GM12878 (cell line): ENCODE results near the gene DENND1C. TPM values are rescaled to one million over a fixed set of nuclear protein-coding genes. Genes with fewer than 3 reads are reported as not detected.

ENCODE experiments used
- ATAC-seq: fragments of 200-7000 bp; cut with Tn5 transposase; 3 replicates; pipeline ENCODE4 v1.9.1; 2020; ENCODE audit warnings: mild to moderate bottlenecking, moderate library complexity
- BruUV-seq: library from RNA; stranded (reverse); fragments of 400-500 nt; replicated peaks from 2 replicates; lab custom pipeline; 2021; lab: Mats Ljungman, UMichigan
- CTCF ChIA-PET: fragments of 300-600 bp; sonication (Branson Sonifier 250); formaldehyde crosslinking; extraction: SDS; loops from one replicate; lab custom pipeline; 2021; ENCODE audit warnings: inconsistent platforms; lab: Yijun Ruan, JAX
- POLR2A ChIA-PET: fragments of 350-600 bp; formaldehyde crosslinking; extraction: SDS; loops from one replicate; lab custom pipeline; 2021; ENCODE audit warnings: inconsistent platforms; lab: Charles Lee
- RAD21 ChIA-PET: fragments of 300-600 bp; sonication (Branson Sonifier 250); formaldehyde crosslinking; loops from one replicate; lab custom pipeline; 2023; ENCODE audit warnings: antibody characterized with exemption; ENCODE audit not compliant: unreplicated experiment; lab: Charles Lee
- SMC1A ChIA-PET: fragments of 300-600 bp; sonication (Branson Sonifier 250); formaldehyde crosslinking; loops from one replicate; lab custom pipeline; 2023; ENCODE audit not compliant: unreplicated experiment, uncharacterized antibody; lab: Charles Lee
- DNase-seq: peaks from one replicate; pipeline ENCODE4 v3.0.0-alpha.2; 2011; ENCODE audit warnings: low read depth, low spot score
- FAIRE-seq: peaks from 3 replicates; lab custom pipeline; 2011; peaks lifted over from hg19 to GRCh38; lab: Jason Lieb, UNC
- H2AFZ ChIP-seq: 2 replicates; pipeline ENCODE4 v1.6.0; 2011; ENCODE audit warnings: low read depth, low read length, control low read depth; ENCODE audit not compliant: control insufficient read depth
- H3K27ac ChIP-seq: 2 replicates; pipeline ENCODE4 v1.5.1; 2011; ENCODE audit warnings: control low read depth; ENCODE audit not compliant: control insufficient read depth, insufficient read depth
- H3K27me3 ChIP-seq, 2 experiments: replicated peaks in 1 of 2; 2 replicates each; pipeline versions ENCODE4 v1.6.0 to v1.6.1; 2011; ENCODE audit warnings: low read length in 1 of 2; ENCODE audit not compliant: control insufficient read depth in 2 of 2, insufficient read depth in 2 of 2
- H3K36me3 ChIP-seq, 2 experiments: 2 replicates each; pipeline ENCODE4 v1.5.1; 2011; ENCODE audit warnings: low read length in 1 of 2; ENCODE audit not compliant: control insufficient read depth in 2 of 2, insufficient read depth in 2 of 2
- H3K4me1 ChIP-seq: 2 replicates; pipeline ENCODE4 v1.6.1; 2011; ENCODE audit warnings: mild to moderate bottlenecking, low read length, moderate library complexity, mixed read lengths; ENCODE audit not compliant: control insufficient read depth, insufficient read depth
- H3K4me2 ChIP-seq: 2 replicates; pipeline ENCODE4 v1.6.0; 2011; ENCODE audit warnings: control low read depth; ENCODE audit not compliant: control insufficient read depth, insufficient read depth
- H3K4me3 ChIP-seq: fragments of 200-600 bp; sonication (generic); 2 replicates; pipeline ENCODE4 v1.5.1; 2016
- H3K79me2 ChIP-seq: 2 replicates; pipeline ENCODE4 v1.6.0; 2011; ENCODE audit warnings: low read length; ENCODE audit not compliant: control insufficient read depth, insufficient read depth
- H3K9ac ChIP-seq: 2 replicates; pipeline ENCODE4 v1.8.0; 2011; ENCODE audit warnings: low read length, control low read depth, mixed read lengths; ENCODE audit not compliant: control insufficient read depth, insufficient read depth
- H3K9me3 ChIP-seq: replicated peaks from 3 replicates; pipeline ENCODE4 v1.5.1; 2011; ENCODE audit warnings: mild to moderate bottlenecking, low read length; ENCODE audit not compliant: control insufficient read depth, insufficient read depth
- H4K20me1 ChIP-seq: 2 replicates; pipeline ENCODE4 v1.6.0; 2011; ENCODE audit not compliant: control insufficient read depth, insufficient read depth
- BRCA1 ChIP-seq: IDR thresholded peaks from 2 replicates; pipeline ENCODE4 v1.6.1; 2011; ENCODE audit warnings: low read depth, low read length, improper control_type of control experiment
- EED ChIP-seq: sonication (generic); IDR thresholded peaks from 2 replicates; pipeline ENCODE4 v1.6.1; 2016; ENCODE audit warnings: antibody characterized with exemption, low read depth
- FOXK2 ChIP-seq: fragments of 450-650 bp; IDR thresholded peaks from 2 replicates; pipeline ENCODE4 v1.6.1; 2017; ENCODE audit warnings: mild to moderate bottlenecking, moderate library complexity
- MYB ChIP-seq: fragments of 150-350 bp; IDR thresholded peaks from 2 replicates; pipeline ENCODE4 v1.6.1; 2014; ENCODE audit warnings: mild to moderate bottlenecking, low read depth, low read length, borderline replicate concordance
- NFIC ChIP-seq: IDR thresholded peaks from 2 replicates; pipeline ENCODE4 v1.6.1; 2012; ENCODE audit warnings: low read depth, mild to moderate bottlenecking, inconsistent platforms, low read length, moderate library complexity
- PAX5 ChIP-seq: IDR thresholded peaks from 2 replicates; pipeline ENCODE4 v1.6.1; 2011; ENCODE audit warnings: low read depth, low read length, borderline replicate concordance
- YY1 ChIP-seq: IDR thresholded peaks from 2 replicates; pipeline ENCODE4 v1.6.1; 2011; ENCODE audit warnings: low read depth, mild to moderate bottlenecking, low read length
- ZNF622 ChIP-seq: fragments of 450-650 bp; IDR thresholded peaks from 2 replicates; pipeline ENCODE4 v1.6.1; 2017; ENCODE audit warnings: mild to moderate bottlenecking, inconsistent platforms
- WGBS: methylation state at CpG from one replicate; pipeline ENCODE4 v1.1.6; 2016; ENCODE audit warnings: low lambda C conversion rate; ENCODE audit not compliant: insufficient replicate concordance, insufficient coverage; ENCODE audit errors: missing lambda C conversion rate; 5-methylcytosine and 5-hydroxymethylcytosine counted together
- in situ Hi-C: fragments of 300-500 bp; cut with MboI; formaldehyde crosslinking; loops from 9 replicates; pipeline ENCODE4 v1.14.3; 2018; ENCODE audit warnings: mixed read lengths
- intact Hi-C: fragments of 100-400 bp; cut with micrococcal nuclease; formaldehyde crosslinking; loops from one replicate; pipeline ENCODE4 v1.14.2; 2022; ENCODE audit not compliant: unreplicated experiment
- polyA plus RNA-seq, 11 experiments: library from polyadenylated mRNA; depleted of rRNA in 4 of 11; unstranded in 6 of 11; stranded (reverse) in 5 of 11; fragments of >200 nt; fragmentation: Nextera tagmentation in 4 of 11; fragmentation: Illumina TruSeq in 1 of 11; extraction: Ambion mirVana in 4 of 11; extraction: Trizol in 1 of 11; gene quantifications; 1 replicate in 1 of 11; 2 replicates in 10 of 11; pipeline versions ENCODE4 v1.2.1 to v1.2.3, GENCODE V29; 2011 to 2016; ENCODE audit warnings: inconsistent platforms in 2 of 11, missing spikeins in 2 of 11, low read depth in 1 of 11
- total RNA-seq, 4 experiments: library from RNA; depleted of rRNA in 3 of 4; stranded (reverse); fragments of >200 nt in 3 of 4; fragmentation: Illumina TruSeq in 1 of 4; extraction: Trizol in 1 of 4; gene quantifications; 2 replicates each; pipeline versions ENCODE4 v1.2.1 to v1.2.3, GENCODE V29; 2013 to 2021
- TF ChIP-seq, protein P1 (sequence below): IDR thresholded peaks from 2 replicates; pipeline ENCODE4 v1.6.1; 2012; ENCODE audit warnings: mild to moderate bottlenecking, low read depth, low read length
- TF ChIP-seq, protein P2 (sequence below): fragments of 450-650 bp; IDR thresholded peaks from 2 replicates; pipeline ENCODE4 v1.6.1; 2017; ENCODE audit warnings: antibody characterized with exemption, mild to moderate bottlenecking, moderate library complexity
- TF ChIP-seq, protein P3 (sequence below): fragments of 450-650 bp; IDR thresholded peaks from 2 replicates; pipeline ENCODE4 v1.6.1; 2016; ENCODE audit warnings: mild to moderate bottlenecking

The DENND1C gene
- total and polyA plus RNA-seq, 10 of the 15 experiments (the other 5 are each of a cell fraction or from before 2014, with no cell fraction given) = 2.4 to 54.3 (median 32.7) TPM

DNA sequence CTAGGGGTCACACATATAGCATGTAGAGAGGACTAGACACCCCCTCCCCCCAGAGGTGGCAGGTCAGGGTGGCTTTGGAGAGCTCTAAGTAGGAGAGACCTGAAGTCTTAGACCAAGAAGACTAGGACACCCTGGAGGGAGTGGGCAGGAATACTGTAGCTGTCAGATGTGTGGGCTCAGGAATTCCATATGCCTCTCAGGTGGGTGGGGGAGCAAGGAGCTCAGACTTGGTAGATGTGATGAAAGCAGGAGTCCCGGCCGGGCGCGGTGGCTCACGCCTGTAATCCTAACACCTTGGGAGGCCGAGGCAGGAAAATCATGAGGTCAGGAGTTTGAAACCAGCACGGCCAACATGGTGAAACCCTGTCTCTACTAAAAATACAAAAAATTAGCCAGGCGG is 15.9 kb downstream of the DENND1C start (continued):
- TF ChIP-seq, protein P1, sequence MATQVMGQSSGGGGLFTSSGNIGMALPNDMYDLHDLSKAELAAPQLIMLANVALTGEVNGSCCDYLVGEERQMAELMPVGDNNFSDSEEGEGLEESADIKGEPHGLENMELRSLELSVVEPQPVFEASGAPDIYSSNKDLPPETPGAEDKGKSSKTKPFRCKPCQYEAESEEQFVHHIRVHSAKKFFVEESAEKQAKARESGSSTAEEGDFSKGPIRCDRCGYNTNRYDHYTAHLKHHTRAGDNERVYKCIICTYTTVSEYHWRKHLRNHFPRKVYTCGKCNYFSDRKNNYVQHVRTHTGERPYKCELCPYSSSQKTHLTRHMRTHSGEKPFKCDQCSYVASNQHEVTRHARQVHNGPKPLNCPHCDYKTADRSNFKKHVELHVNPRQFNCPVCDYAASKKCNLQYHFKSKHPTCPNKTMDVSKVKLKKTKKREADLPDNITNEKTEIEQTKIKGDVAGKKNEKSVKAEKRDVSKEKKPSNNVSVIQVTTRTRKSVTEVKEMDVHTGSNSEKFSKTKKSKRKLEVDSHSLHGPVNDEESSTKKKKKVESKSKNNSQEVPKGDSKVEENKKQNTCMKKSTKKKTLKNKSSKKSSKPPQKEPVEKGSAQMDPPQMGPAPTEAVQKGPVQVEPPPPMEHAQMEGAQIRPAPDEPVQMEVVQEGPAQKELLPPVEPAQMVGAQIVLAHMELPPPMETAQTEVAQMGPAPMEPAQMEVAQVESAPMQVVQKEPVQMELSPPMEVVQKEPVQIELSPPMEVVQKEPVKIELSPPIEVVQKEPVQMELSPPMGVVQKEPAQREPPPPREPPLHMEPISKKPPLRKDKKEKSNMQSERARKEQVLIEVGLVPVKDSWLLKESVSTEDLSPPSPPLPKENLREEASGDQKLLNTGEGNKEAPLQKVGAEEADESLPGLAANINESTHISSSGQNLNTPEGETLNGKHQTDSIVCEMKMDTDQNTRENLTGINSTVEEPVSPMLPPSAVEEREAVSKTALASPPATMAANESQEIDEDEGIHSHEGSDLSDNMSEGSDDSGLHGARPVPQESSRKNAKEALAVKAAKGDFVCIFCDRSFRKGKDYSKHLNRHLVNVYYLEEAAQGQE = no peak
- TF ChIP-seq EED (no peak), FOXK2 (no peak), YY1 (no peak), NFIC (no peak), BRCA1 (no peak), MYB (no peak)

DNA sequence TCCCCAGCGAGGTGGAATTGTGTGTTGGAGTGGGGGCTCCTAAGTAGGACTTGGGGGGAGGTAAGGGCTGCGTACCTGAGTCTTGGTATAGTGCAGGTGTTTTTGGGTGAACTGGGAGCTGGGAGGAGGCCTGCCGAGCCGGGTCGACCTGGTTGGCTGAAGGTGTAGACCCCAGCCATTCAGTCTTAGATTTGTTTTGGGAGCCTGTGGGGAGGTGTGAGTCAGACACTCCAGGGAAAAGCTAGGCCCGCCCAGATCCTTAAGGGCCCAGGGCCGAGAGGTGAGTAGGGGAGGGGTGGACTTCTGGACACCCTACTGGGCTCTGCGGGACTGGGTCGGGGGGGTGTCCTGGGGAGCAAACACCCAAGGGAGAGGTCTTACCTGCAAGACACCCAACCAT is 16.6 kb downstream of the DENND1C start:
- POLR2A ChIA-PET = interaction anchor here (0.7 to 1.2 kb wide), 2 partner anchors 16 to 22 kb away, joined by 3 read pairs; no protein-coding TSS in a partner anchor
- WGBS = 61% methylated on average over 9 of the region's 9 CpGs
- Histone ChIP-seq H3K27me3 (no peaks in the 10 kb centered on the region), H3K4me3 (no peak overlapping the region), H3K36me3 (no peaks in the 10 kb centered on the region; a peak in 1 of 4 replicates), H3K27ac (no peak overlapping the region), H4K20me1 (no peaks in the 10 kb centered on the region), H3K9ac (no peak overlapping the region), H3K4me2 (no peak overlapping the region), H2AFZ (no peak overlapping the region), H3K9me3 (no peaks in the 10 kb centered on the region), H3K4me1 (no peaks in the 10 kb centered on the region), H3K79me2 (no peaks in the 10 kb centered on the region)
- DNase-seq (no peak), ATAC-seq (no peak), FAIRE-seq (no peak)
- intact Hi-C loops = no loop called here
- no TSS peak for BruUV-seq
- CTCF ChIA-PET = interaction anchor here (0.9 kb wide), 1 partner anchor 16 kb away, joined by 4 read pairs; no protein-coding TSS in a partner anchor
- in situ Hi-C loops = no loop called here
- SMC1A ChIA-PET = no interaction called here
- RAD21 ChIA-PET = no interaction called here
- TF ChIP-seq ZNF622 (no peak), PAX5 (no peak), YY1 (no peak)
- TF ChIP-seq, protein P2, sequence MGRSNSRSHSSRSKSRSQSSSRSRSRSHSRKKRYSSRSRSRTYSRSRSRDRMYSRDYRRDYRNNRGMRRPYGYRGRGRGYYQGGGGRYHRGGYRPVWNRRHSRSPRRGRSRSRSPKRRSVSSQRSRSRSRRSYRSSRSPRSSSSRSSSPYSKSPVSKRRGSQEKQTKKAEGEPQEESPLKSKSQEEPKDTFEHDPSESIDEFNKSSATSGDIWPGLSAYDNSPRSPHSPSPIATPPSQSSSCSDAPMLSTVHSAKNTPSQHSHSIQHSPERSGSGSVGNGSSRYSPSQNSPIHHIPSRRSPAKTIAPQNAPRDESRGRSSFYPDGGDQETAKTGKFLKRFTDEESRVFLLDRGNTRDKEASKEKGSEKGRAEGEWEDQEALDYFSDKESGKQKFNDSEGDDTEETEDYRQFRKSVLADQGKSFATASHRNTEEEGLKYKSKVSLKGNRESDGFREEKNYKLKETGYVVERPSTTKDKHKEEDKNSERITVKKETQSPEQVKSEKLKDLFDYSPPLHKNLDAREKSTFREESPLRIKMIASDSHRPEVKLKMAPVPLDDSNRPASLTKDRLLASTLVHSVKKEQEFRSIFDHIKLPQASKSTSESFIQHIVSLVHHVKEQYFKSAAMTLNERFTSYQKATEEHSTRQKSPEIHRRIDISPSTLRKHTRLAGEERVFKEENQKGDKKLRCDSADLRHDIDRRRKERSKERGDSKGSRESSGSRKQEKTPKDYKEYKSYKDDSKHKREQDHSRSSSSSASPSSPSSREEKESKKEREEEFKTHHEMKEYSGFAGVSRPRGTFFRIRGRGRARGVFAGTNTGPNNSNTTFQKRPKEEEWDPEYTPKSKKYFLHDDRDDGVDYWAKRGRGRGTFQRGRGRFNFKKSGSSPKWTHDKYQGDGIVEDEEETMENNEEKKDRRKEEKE = no peak
- TF ChIP-seq, protein P1 = no peak
- TF ChIP-seq, protein P3, sequence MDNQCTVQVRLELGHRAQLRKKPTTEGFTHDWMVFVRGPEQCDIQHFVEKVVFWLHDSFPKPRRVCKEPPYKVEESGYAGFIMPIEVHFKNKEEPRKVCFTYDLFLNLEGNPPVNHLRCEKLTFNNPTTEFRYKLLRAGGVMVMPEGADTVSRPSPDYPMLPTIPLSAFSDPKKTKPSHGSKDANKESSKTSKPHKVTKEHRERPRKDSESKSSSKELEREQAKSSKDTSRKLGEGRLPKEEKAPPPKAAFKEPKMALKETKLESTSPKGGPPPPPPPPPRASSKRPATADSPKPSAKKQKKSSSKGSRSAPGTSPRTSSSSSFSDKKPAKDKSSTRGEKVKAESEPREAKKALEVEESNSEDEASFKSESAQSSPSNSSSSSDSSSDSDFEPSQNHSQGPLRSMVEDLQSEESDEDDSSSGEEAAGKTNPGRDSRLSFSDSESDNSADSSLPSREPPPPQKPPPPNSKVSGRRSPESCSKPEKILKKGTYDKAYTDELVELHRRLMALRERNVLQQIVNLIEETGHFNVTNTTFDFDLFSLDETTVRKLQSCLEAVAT = no peak
